ENCODE data around the gene NCBP2L. TPM values are rescaled to one million over a fixed set of nuclear protein-coding genes. Genes with fewer than 3 reads are reported as not detected.

NCBP2L gene
- total and polyA plus RNA-seq, 9 donors, result 0.20 to 1.6 (median 0.52) TPM; not detected in 1

- TF ChIP-seq POLR2A (IDR thresholded peaks at IDR 0.05) (peak; percentile 57), CTCF (IDR thresholded peaks at IDR 0.05) (peak in 2 of 3 donors; percentile 8), EP300 (IDR thresholded peaks at IDR 0.05) (no peak)
- Histone ChIP-seq H3K27ac (peak within 1 kb of the TSS; percentile 72 to 78), H3K27me3 (no peaks in the 10 kb centered on the region), H3K4me3 (peak within 1 kb of the TSS; percentile 59), H3K9me3 (no peaks in the 10 kb centered on the region), H3K4me1 (ENCODE audit: insufficient read depth) (no peaks in the 10 kb centered on the region), H3K36me3 (no peaks in the 10 kb centered on the region)
- WGBS, 3 donors, result 23 to 34% (median 34%) methylated on average over 53 to 59 of the region's 59 CpGs
- intact Hi-C loops (cut with DNase I), result loop anchor here (2.0 to 10.0 kb wide), 6 partner anchors 59 to 119 kb away; no protein-coding TSS in a partner anchor
- DNase-seq, result peak; percentile 70 to 79 (median 79)
These were observed 1.6 kb upstream of the NCBP2L start, which contains the start of gene TSC22D3 for GRCh38 chrX:107775734-107776511. Gene TSC22D3 (minus strand): TSS chrX:107775787. CDS start chrX:107775419, 368 bp downstream.

DNA sequence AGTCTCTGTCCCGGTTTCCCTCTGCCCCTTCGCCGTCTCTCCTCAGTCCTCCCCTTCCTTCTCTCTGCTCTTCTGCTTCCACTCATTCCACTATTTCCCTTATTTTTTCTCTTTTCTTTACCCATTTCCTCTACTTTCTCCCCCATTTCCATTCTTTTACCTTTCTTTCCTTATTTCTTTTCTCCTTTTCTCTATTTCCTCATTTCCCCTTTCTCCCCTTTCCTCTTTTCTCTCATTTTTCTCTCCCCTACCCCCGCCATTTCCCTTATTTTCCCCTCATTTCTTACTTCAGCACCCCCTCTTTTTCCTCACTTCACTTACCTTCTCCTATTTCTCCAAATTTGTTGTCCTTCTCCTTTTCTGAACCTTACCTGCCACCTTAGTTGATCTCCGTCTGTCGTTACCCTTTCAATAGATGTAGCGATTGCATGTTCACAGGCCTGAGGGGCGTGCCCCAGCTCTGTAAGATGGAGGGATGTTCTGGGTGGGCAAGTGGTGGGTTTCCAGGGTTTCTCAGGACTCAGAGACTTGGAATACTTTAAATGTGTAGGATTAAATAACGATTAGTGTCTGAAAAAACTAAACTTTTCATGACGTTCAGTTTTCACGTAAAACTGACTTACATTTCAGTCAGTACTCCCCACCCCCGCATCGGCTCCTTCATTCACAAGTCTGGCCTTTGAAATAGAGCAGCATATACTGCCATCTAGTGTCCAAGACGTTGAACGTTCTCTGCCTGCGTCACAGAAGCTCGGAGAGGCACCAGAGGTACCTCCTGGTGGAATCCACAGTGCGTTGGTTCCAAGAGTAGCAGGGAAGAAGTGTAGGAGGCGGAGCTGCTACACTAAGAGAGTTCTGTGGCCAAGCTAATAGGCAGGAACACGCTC, 641 bp upstream of the NCBP2L start:
- 12 to 19% (median 17%) methylated on average over 20 of the region's 20 CpGs for WGBS, 3 donors
- TF ChIP-seq EP300 (IDR thresholded peaks at IDR 0.05) (no peak), POLR2A (IDR thresholded peaks at IDR 0.05) (peak; percentile 18), CTCF (IDR thresholded peaks at IDR 0.05) (peak; percentile 58 to 86 (median 79))
- no peaks in the 10 kb centered on the region for H3K9me3 ChIP-seq
- peak; percentile 77 to 90 (median 81) for DNase-seq
- peak overlapping the region; percentile 59 for H3K4me3 ChIP-seq
- H3K4me1 ChIP-seq (ENCODE audit: insufficient read depth), result no peaks in the 10 kb centered on the region
- no peaks in the 10 kb centered on the region for H3K27me3 ChIP-seq
- intact Hi-C loops (cut with DNase I), result loop anchor here (2.0 to 10.0 kb wide), 6 partner anchors 60 to 120 kb away; no protein-coding TSS in a partner anchor
- no peaks in the 10 kb centered on the region for H3K36me3 ChIP-seq
- H3K27ac ChIP-seq, result peak overlapping the region; percentile 72 to 78

DNA sequence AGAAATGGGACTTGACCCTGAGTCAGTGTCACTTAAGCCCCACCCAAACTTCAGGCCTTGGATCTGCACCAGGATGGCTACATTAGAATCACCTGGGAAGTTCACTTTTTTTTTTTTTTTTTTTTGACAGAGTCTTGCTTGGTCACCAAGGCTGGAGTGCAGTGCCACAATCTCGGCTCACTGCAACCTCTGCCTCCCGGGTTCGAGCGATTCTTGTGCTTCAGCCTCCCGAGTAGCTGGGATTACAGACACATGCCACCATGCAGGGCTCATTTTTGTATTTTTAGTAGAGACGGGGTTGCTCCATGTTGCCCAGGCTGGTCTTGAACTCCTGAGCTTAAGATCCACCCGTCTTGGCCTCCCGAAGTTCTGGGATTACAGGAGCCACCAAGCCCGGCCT, 3.0 kb downstream of the NCBP2L start:
- intact Hi-C loops (cut with DNase I), result no loop called here
- no peak for DNase-seq
- no peak overlapping the region for H3K4me3 ChIP-seq
- H3K36me3 ChIP-seq, result no peaks in the 10 kb centered on the region
- TF ChIP-seq POLR2A (IDR thresholded peaks at IDR 0.05) (no peak), CTCF (IDR thresholded peaks at IDR 0.05) (no peak), EP300 (IDR thresholded peaks at IDR 0.05) (no peak)
- 85 to 90% (median 88%) methylated on average over 9 of the region's 9 CpGs for WGBS, 3 donors
- no peaks in the 10 kb centered on the region for H3K27me3 ChIP-seq
- H3K9me3 ChIP-seq, result no peaks in the 10 kb centered on the region
- no peak overlapping the region for H3K27ac ChIP-seq
- H3K4me1 ChIP-seq (ENCODE audit: insufficient read depth), result no peaks in the 10 kb centered on the region

DNA sequence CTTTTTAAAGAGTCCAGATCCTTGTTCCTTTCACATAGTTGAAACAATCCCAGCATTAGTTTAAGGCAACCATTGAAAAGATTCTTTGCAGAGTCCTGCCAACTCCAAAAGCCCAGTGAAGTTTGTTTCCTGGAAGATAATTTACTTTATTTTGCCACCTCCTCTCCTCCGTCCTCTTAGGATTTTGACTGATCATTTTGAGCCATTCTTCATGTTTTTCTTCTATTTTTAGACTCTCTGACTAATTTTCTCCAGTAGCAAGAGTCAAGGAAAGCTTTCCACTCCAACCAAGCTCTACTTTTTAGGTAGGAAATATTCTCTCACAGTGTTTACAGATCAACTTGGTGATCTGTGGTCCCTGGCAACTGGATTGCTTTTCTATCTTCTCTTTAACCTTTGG, 10.3 kb downstream of the NCBP2L start:
- DNase-seq, result no peak
- no peak for TF ChIP-seq CTCF (IDR thresholded peaks at IDR 0.05)
- no peak for TF ChIP-seq POLR2A (IDR thresholded peaks at IDR 0.05)
- no peak for TF ChIP-seq EP300 (IDR thresholded peaks at IDR 0.05)
- H3K4me3 ChIP-seq, result no peak overlapping the region
- H3K27me3 ChIP-seq, result no peaks in the 10 kb centered on the region
- H3K27ac ChIP-seq, result peak overlapping the region in 1 of 2 donors; percentile 8
- no peaks in the 10 kb centered on the region for H3K9me3 ChIP-seq
- no peaks in the 10 kb centered on the region for H3K4me1 ChIP-seq (ENCODE audit: insufficient read depth)
- H3K36me3 ChIP-seq, result no peaks in the 10 kb centered on the region
- intact Hi-C loops (cut with DNase I), result no loop called here
- 4 to 14% (median 13%) methylated on average over 1 of the region's 1 CpG for WGBS, 3 donors

Data from ovary (tissue), 9 donors.